HG02623 (cell line): ENCODE results near the gene CNN2.
A peak's percentile ranks its signal among the peaks of the same experiment; 100 is the strongest.

Experiments used
- ATAC-seq: cut with Tn5 transposase; IDR thresholded peaks from one replicate; pipeline ENCODE4 v1.9.1; 2021; ENCODE audit warnings: moderate library complexity; ENCODE audit not compliant: unreplicated experiment

CNN2 gene

GRCh38 chr19:1026783-1027649 is 608 bp downstream of the CNN2 start:
- no peak for ATAC-seq

- ATAC-seq, result no peak
Observed at GRCh38 chr19:1027650-1028061, 1.2 kb downstream of the CNN2 start.

- ATAC-seq, result no peak
Observed at GRCh38 chr19:1028062-1028926, 1.9 kb downstream of the CNN2 start.

GRCh38 chr19:1032264-1032867 is 6.0 kb downstream of the CNN2 start:
- no peak for ATAC-seq

- ATAC-seq, result no peak
Observed at GRCh38 chr19:1035998-1036621, 9.7 kb downstream of the CNN2 start.

- no peak for ATAC-seq
Observed at GRCh38 chr19:1037621-1038064, 11.2 kb downstream of the CNN2 start.

- no peak for ATAC-seq
Observed at GRCh38 chr19:1038978-1039645, 12.7 kb downstream of the CNN2 start.

GRCh38 chr19:1039646-1040475 is 13.5 kb downstream of the CNN2 start, which contains the start of gene ABCA7:
Gene ABCA7 (plus strand): TSS chr19:1040107. CDS start chr19:1041362, 1,255 bp downstream.
- peak; percentile 78 for ATAC-seq

- ATAC-seq, result peak; percentile 50
Observed at GRCh38 chr19:1040476-1041271, 14.3 kb downstream of the CNN2 start.

- ATAC-seq, result no peak
Observed at GRCh38 chr19:1041272-1041834, 14.9 kb downstream of the CNN2 start.

- no peak for ATAC-seq
Observed at GRCh38 chr19:1041835-1042685, 15.7 kb downstream of the CNN2 start.

- no peak for ATAC-seq
Observed at GRCh38 chr19:1042689-1043511, 16.5 kb downstream of the CNN2 start.

GRCh38 chr19:1045247-1045603 is 18.8 kb downstream of the CNN2 start:
- no peak for ATAC-seq

GRCh38 chr19:1046117-1046626 is 19.8 kb downstream of the CNN2 start:
- ATAC-seq, result no peak

- ATAC-seq, result no peak
Observed at GRCh38 chr19:1046836-1047695, 20.7 kb downstream of the CNN2 start.
